ENCODE data around the gene MICAL2.

The MICAL2 gene

GRCh38 chr11:12276831-12277475 lies 166.6 kb downstream of the MICAL2 start:
- DNase-seq = no peak

- DNase-seq = no peak
Measured at GRCh38 chr11:12278766-12279671, 168.6 kb downstream of the MICAL2 start.

- DNase-seq = no peak
Measured at GRCh38 chr11:12279672-12280108, 169.3 kb downstream of the MICAL2 start.

- no peak for DNase-seq
Measured at GRCh38 chr11:12280199-12280837, 169.9 kb downstream of the MICAL2 start.

- no peak for DNase-seq
Measured at GRCh38 chr11:12280838-12281565, 170.6 kb downstream of the MICAL2 start.

DNA sequence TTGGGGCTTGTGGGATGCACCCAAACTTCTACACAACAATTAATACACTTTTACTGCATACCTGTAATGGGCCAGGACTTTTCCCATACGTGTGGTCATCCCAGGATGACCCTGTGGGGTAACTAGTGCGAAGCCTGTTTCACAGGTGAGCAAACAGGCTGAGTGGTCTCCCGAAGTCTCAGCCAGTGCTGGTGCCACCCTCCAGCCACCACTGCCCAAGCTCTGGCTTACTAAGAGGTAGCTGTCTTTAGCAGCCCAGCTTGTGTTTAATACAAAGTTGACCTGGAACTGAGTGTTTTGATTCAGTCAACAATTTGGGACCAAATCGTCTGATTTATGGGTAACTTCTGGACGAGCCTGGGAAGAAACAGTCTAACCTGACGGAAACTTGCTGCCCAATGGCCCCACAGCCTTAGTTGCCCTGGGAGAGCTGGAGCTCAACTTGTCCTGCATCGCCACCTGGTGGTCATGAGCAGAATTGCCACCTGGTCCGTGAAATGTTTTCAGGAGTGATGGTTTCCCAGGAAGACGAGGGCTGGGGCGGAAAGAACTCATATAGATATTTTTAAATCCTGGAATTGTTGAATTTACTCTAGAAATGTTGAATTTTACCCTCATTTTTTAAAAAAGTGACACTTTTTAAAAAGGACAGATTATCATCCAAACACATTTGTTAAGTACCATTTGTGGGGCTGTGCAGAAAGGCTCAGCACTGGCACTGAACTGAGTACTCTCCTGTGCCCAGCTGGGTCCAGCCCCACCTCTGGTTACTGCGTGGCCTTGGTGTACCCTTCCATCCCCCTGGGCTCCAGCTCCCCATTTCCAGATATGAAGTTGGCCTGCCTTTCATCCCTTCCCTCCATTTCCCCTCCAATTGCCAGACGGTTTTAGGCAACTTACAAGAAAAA lies 171.4 kb downstream of the MICAL2 start:
- DNase-seq = peak; percentile 75 to 90

- DNase-seq = no peak
Measured at GRCh38 chr11:12282676-12283075, 172.3 kb downstream of the MICAL2 start.

GRCh38 chr11:12284316-12285050 lies 174.1 kb downstream of the MICAL2 start:
- no peak for DNase-seq

GRCh38 chr11:12285106-12285505 lies 174.7 kb downstream of the MICAL2 start:
- DNase-seq = no peak

GRCh38 chr11:12285811-12286222 lies 175.4 kb downstream of the MICAL2 start:
- DNase-seq = no peak

DNA sequence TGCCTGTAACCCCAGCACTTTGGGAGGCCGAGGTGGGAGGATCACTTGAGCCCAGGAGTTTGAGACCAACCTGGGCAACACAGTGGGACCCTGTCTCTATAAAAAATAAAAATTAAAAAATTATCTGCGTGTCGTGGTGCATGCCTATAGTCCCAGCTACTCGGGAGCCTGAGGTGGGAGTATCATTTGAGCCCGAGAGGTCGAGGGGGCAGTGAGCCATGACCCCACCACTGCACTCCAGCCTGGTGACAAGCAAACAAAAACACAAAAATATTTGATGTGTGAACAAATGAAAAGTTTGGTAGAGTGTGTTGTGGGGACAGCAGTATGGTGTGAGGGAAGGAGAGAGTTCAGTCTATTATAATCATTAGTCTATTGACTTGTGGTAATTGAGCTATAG lies 176.2 kb downstream of the MICAL2 start:
- no peak for DNase-seq

GRCh38 chr11:12287009-12287373 lies 176.6 kb downstream of the MICAL2 start:
- peak in 1 of 2 experiments; percentile 67 for DNase-seq

GRCh38 chr11:12287374-12288211 lies 177.2 kb downstream of the MICAL2 start:
- peak in 1 of 2 experiments; percentile 73 for DNase-seq

DNA sequence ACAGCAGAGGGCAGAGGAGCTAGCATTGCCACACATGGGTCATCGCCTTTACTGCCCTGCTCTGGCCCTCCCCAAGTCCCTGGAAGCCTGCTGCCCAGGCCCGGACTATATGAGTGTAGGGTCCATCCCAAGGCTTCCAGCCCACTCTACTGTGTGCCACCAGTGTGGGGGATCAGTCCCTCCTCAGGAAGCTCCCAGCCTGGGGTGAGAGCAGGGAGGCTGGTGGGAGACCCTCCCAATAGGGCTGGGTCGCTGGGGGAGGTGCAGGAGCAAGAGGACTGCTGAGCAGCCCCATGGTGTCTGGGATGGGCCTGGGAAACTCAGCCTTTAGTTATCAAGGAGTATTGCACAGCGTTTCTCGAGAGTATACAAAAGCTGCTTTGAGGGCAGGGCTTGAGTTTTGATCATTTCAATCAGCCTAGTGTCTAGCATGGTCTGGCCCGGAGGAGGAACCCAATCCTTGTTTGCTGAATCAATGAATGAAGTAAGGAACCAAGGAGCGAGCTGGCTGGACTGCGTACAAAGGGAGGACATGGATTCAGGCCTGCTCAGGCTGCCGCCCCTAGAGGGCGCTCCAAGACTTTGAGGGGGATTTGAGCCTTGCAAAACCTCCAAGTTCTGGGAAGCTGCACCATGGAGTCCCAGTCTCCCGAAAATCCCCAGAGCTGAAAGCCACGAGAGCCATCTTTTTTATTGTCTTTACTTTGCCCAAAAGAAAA lies 178.0 kb downstream of the MICAL2 start:
- DNase-seq = peak; percentile 90 to 97

DNA sequence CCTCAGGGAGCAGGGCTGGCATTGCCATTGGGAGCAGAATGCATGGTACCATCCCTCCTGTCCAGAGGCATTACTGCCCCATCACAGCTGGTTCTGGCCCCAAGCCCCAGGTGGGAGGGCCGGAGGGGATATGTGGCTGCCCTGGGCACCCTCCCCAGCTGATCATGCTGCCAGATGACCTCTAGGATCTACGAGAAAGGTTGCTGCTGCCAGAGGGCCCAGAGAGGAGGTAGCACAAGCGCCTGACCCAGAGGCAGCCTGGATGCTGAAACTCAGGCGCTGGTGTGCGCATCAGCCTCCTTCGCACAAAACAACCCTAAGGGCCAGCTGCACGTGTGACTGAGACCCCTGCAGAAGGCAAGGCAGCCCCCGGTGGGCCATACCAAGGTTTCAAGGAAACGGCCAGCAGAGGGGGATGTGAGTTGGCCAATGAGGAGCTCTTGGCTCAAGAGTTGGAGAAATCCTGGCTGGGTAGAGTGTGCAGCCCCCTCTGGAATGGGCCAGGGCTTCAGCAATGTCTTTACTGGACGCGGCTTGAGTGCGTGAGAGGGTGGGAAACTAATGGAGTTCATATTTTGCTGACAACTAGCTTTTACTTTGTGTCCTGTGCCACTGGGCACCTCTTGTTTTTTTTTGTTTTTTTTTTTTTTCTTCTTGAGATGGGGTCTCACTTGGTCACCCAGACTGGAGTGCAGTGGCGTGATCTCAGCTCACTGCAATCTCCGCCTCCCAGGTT lies 178.7 kb downstream of the MICAL2 start:
- no peak for DNase-seq

- DNase-seq = no peak
Measured at GRCh38 chr11:12289667-12290476, 179.5 kb downstream of the MICAL2 start.

GRCh38 chr11:12290477-12290922 lies 180.1 kb downstream of the MICAL2 start:
- DNase-seq = no peak

DNA sequence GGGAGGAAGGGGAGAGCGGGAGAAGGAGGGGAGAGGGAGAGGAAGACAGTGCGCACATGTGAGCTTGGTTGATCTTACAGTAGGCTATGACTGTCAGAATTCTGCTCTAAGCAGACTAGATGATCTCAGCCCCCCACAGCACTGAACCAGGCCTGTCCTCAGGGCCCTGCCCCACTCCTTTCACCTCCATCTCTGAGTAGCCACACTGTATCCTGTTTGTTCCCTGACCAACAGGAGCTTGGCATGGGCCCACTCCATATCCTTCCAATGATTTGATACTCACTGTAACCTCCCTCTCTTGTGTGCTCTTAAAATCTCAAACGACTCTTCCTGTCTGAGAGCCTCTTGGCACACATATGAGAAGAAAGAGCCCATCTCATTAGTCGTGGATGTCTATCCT lies 180.9 kb downstream of the MICAL2 start:
- no peak for DNase-seq

Measured in NCI-H446 (cell line).